Dendritic cell treated with granulocyte-macrophage colony-stimulating factor and Interleukin-4, amounts not matched to agents 40 ng/mL and 50 ng/mL, for 4 days (primary cell): ENCODE data around the gene S100A2.

Experiments used
- H3K27ac Mint-ChIP-seq: one replicate; pipeline ENCODE4 v1.8.0; 2022; ENCODE audit warnings: mild to moderate bottlenecking, mixed read lengths
- H3K27me3 Mint-ChIP-seq: one replicate; pipeline ENCODE4 v1.8.0; 2022; ENCODE audit warnings: mild to moderate bottlenecking, mixed read lengths
- H3K36me3 Mint-ChIP-seq: one replicate; pipeline ENCODE4 v1.8.0; 2022; ENCODE audit warnings: low read depth, mixed read lengths
- H3K4me1 Mint-ChIP-seq: one replicate; pipeline ENCODE4 v1.8.0; 2022; ENCODE audit warnings: low read depth, mixed read lengths
- H3K4me3 Mint-ChIP-seq: one replicate; pipeline ENCODE4 v1.8.0; 2022; ENCODE audit warnings: mild to moderate bottlenecking, moderate library complexity, mixed read lengths
- H3K9me3 Mint-ChIP-seq: one replicate; pipeline ENCODE4 v1.8.0; 2022; ENCODE audit warnings: mixed read lengths
- intact Hi-C: fragments of 100-400 bp; cut with micrococcal nuclease; formaldehyde crosslinking; loops from one replicate; pipeline ENCODE4 v1.15.0; 2022

S100A2 gene

DNA sequence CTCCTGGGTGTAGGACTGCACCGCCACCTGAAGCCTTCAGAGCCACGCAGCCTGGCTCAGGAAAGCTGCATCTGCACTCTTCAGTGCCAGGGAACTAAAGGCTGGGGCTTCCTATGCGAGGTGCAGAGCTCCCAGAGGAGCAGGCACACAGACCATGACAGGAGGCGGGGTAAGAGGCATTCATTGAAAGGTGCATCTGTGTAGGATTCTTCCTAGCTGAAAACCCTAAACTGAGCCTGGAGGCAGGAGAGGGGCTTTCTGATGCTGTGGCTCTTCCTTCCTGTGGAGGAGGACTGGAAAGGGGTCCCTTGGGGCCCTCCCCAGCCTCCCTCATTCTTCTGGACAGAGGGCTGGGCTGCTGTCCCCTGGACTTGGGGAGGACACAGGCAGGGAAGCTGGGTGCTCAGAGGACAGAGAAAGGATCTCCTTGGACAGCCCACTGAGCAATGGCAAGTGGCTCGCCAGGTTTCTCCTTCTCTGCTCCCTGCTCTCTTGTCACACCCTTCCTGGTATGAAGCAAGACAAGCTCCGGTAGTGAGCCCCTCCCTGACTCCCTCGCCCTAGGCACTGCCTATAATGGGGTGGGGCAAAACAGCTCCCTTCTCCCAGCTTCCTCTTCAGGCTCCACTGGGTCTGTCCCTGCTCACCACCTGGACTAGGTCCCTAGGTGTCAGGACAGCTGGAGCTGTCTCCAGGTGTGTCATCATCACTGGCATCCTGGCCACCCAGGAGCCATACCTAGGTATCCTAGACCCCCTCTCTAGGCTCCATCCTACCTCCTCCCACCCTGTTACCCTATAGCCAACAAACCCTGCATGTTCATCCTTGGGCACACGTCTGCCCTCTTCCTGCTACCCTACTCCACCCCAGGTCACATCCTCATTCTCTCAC lies 49.9 kb downstream of the S100A2 start:
- H3K36me3 Mint-ChIP-seq: no peaks in the 10 kb centered on the region
- H3K27me3 Mint-ChIP-seq: no peaks in the 10 kb centered on the region
- H3K4me1 Mint-ChIP-seq: peaks cover 66% of the 10 kb centered on the region
- intact Hi-C loops: loop anchor here (10.0 kb wide), 1 partner anchor 229 kb away; no protein-coding TSS in a partner anchor
- H3K27ac Mint-ChIP-seq: peak overlapping the region; percentile 58
- H3K4me3 Mint-ChIP-seq: no peak overlapping the region
- no peaks in the 10 kb centered on the region for H3K9me3 Mint-ChIP-seq

DNA sequence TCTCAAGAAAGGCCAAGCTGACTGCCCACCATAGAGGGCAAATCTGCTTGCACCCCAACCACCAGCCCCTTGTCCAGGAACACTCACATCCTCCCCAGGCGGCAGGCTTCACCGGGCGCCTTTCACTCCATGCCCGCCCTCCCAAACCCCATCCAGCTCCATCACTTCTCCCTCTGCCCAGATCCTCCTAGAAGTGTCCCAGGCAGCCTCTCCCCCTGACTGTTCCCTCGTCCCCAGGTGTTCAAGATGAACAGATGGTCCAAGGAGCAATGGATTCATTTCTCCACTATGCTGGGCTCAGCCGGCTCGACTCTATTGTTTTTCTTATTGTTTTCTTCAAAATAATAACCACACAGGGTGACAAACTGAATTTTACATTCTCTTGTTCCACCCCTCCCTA lies 52.0 kb downstream of the S100A2 start:
- Mint-ChIP-seq H3K4me1 (peaks cover 51% of the 10 kb centered on the region), H3K27me3 (no peaks in the 10 kb centered on the region), H3K36me3 (no peaks in the 10 kb centered on the region), H3K9me3 (no peaks in the 10 kb centered on the region), H3K27ac (peak overlapping the region; percentile 60), H3K4me3 (no peak overlapping the region)
- intact Hi-C loops: loop anchor here (10.0 kb wide), 1 partner anchor 231 kb away; no protein-coding TSS in a partner anchor

DNA sequence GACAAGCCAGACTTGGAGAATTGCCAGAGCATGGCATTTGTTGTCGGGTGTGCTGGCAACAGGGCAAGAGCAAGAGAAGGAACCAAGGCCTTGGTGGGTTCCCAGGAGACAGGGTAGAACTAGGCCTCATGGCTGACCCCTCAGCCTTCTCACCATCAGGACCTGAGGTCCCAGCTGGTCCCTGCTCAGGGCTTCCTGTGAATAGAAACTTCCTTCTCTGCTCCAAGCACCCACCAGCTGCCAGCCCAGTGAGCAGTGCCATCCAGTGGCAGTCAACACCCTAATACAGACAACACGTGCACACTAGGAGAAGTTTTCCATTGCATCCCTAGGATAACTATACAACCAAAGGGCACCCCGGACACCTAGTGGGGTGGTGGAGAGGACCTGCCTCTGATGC lies 52.6 kb downstream of the S100A2 start:
- H3K9me3 Mint-ChIP-seq: no peaks in the 10 kb centered on the region
- no peaks in the 10 kb centered on the region for H3K27me3 Mint-ChIP-seq
- peak overlapping the region; percentile 18 for H3K27ac Mint-ChIP-seq
- peaks cover 44% of the 10 kb centered on the region for H3K4me1 Mint-ChIP-seq
- H3K36me3 Mint-ChIP-seq: no peaks in the 10 kb centered on the region
- intact Hi-C loops: loop anchor here (10.0 kb wide), 1 partner anchor 232 kb away; no protein-coding TSS in a partner anchor
- no peak overlapping the region for H3K4me3 Mint-ChIP-seq
